Right lobe of liver (tissue), 4 donors: Measurements from ENCODE around the gene INSIG1.

ENCODE experiments used
- POLR2A ChIP-seq: fragments of 450-650 bp; IDR thresholded peaks from one replicate; pipeline ENCODE4 v1.6.1; 2017; ENCODE audit warnings: antibody characterized with exemption, mild to moderate bottlenecking
- TF ChIP-seq, protein P1 (sequence below), 4 donors: fragments of 200-600 bp in 3 of 4; fragments of 450-650 bp in 1 of 4; IDR thresholded peaks; one replicate each; pipeline versions ENCODE4 v1.5.1 to v1.8.0; 2016 to 2022; ENCODE audit warnings: antibody characterized with exemption in 4 of 4, mild to moderate bottlenecking in 2 of 4
- donor health status: DM: no; HTN: no; CAD: no.
- donor health status: DM: no; HTN: no; CAD: no.
- donor health status: DM: no; HTN: yes; CAD: no.

DNA sequence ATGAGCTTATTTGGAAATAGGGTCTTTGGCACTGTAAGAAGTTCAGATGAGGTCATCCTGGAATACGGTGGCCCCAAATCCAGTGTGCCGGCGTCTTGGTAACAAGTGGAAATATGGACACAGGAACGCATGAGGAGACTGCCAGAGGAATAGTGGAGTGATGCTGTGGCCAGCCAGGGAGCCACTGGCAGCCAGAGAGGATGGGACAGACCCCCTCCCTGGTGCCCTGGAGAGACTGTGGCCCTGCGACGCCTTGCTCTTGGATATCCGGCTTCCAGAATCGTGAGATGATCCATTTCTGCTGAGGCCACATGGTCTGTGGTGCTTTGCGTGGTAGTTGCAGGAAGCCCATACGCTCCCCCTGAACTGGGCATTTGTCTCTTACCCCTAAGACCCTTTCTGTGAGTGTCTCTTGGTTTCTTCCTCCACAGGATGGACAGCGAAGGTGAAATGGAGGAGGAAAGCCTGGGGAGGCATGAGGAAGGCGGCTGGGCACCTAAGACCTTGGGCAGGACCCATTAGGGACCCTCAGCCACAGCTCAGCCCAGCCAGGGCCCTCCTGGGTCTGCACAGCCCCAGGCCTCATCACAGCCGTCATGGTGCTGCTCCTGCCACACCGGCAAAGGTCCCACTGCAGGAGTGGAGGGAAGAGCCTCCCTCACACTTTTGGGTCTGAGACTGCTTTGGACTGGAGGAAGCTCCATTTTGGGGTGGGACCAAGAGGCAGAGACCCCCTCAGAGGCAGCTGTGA is 53.6 kb downstream of the INSIG1 start:
- TF ChIP-seq, protein P1, sequence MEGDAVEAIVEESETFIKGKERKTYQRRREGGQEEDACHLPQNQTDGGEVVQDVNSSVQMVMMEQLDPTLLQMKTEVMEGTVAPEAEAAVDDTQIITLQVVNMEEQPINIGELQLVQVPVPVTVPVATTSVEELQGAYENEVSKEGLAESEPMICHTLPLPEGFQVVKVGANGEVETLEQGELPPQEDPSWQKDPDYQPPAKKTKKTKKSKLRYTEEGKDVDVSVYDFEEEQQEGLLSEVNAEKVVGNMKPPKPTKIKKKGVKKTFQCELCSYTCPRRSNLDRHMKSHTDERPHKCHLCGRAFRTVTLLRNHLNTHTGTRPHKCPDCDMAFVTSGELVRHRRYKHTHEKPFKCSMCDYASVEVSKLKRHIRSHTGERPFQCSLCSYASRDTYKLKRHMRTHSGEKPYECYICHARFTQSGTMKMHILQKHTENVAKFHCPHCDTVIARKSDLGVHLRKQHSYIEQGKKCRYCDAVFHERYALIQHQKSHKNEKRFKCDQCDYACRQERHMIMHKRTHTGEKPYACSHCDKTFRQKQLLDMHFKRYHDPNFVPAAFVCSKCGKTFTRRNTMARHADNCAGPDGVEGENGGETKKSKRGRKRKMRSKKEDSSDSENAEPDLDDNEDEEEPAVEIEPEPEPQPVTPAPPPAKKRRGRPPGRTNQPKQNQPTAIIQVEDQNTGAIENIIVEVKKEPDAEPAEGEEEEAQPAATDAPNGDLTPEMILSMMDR (IDR thresholded peaks at IDR 0.05) = no peak
- no peak for TF ChIP-seq POLR2A
